Activated CD4-positive, alpha-beta T cell treated with anti-CD3 and anti-CD28 coated beads for 4 hours (primary cell): Measurements from ENCODE around the gene KCNH1.

Experiments
- DNase-seq, 2 donors: peaks; one replicate each; pipeline ENCODE4 v3.0.0-alpha.2; 2020

The KCNH1 gene

DNA sequence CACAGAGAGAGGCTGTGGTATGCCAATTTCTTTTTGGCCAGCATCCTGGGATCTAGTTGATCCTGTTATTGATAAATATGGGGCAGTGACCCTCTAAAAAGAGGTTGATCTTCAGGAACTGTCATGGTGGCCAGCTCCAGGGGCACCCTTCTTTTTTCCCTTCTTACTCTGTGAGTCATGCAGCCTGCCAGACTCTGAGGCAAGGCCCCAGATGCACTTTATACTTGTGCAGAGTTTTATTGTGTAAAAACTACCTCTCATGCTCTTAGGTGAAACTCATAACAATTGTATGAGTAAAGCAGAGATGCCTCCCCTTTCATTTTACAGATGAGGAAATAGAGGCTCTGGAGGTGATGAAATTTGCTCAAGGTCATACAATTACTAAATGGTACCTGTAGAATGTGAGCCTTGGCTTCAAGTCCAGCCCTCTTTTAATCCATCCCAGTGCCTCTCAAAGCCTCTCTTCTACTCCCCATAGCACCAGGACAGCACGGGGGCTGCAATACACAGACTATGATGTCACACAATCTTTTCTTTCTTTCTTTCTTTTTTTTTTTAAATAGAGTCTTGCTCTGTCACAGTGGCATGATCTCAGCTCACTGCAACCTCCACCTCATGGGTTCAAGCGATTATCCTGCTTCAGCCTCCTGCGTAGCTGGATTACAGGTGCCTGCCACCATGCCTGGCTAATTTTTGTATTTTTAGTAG, 387.8 kb downstream of the KCNH1 start:
- no peak for DNase-seq

DNA sequence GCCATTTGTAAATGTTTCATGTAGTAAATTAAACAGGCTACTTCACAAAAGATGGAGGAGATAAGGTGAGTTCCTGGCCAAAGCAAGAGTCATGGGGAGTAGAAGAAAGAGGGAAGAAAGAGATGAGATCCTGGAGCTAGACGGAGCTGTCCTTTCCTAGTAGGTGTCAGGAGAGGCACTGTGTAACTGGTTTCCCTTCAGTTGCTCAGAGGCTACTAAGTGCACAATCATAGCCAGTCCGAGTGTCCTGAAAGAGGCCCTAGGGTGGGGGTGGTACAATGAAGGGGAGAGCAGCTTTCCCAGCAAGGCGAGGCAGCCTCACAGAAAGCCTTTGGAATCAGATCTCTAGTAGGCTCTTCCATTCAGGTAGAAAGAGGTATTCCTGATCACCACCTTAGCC, 390.9 kb downstream of the KCNH1 start:
- DNase-seq = no peak

DNA sequence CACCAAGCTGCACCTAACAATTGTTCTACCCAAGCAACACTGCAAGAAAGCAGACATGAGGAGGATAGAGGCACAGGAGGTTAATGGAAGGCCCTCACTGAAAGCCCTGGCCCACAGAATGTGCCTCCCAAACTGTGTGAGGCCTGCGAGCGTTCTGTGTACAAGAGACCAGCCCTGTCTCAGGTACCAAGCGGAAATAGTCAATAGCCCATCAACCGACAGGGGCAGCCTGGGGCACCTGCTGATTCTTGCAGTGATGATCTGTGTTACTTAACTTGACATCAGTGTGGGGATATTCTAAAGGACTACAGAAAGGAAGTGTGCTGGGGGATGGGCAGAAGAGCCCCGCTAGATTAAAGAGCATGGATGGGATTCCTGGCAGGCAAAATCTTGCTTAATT, 392.4 kb downstream of the KCNH1 start:
- no peak for DNase-seq

DNA sequence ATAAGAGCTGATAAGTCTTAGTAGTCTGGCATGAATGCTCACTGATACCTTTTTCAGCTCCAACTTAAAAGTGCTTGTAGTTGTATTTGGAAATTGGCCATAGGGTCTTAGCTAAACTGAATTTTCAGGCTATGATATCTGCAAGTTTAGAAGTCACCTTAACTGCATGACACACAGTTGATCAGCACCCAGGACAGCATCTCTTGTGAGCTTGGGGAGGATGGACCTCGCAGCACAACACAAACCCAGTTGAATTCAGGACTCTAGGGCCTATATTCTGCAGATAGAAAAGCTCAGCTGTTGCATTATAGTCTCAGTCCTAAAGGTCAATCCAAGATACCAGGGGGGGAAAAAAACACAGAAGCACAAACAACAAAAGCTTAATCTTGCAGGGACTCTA, 394.3 kb downstream of the KCNH1 start:
- no peak for DNase-seq

DNA sequence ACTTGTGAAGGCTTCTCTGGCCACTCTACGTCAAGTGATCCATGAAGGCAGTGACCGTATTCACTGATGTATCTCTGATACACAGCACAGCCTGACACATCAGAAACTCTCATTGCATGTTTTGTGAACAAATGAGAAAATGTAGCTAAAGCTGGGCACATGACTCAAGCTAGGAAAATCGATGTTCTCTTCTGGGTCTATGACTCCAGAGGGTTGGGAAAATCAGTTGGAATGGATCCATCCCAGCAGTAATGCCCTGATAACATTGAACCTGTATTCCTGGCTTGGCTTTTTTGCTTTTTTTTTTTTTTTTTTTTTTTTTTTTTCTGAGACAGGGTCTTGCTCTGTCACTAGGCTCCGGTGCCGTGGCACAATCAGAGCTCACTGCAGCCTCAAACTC, 395.7 kb downstream of the KCNH1 start:
- no peak for DNase-seq

DNA sequence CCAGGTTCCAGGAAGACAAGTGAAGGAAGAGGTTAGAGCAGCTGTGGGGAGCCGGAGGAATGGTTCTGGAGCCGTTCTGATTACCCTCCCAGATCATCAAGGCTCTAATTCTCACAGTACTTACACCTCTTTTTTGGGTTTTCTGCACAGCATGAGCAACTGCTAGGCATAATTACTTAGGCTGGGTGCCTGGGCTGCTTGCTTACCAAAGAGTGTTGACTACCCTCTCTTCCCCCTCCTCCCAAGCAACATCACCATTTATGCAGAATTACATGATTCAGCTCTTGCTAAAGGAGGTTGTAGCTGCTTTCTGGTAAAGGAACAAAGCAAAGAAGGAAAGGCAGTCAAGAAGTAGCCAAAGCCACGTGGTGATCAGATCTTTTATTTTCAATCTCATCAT, 397.2 kb downstream of the KCNH1 start:
- no peak for DNase-seq

DNA sequence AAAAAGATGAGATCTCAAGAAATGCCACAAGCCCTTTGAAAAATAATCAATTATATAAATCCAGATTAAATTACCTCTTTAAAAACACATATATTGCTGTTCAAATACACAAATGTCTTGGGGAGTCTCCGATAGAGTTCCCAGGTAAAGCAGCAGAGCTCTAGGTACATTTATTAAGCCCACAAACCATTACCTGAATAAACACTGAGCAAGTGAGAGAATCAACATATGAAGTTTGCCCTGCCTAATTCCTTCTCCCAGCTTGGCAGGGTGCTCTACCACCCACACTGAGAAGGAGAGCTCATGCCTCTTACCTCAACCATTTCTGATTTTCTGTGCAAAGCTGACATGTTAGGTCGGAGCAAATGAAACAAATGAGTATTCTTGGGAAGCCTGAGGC, 402.4 kb downstream of the KCNH1 start:
- DNase-seq = no peak

DNA sequence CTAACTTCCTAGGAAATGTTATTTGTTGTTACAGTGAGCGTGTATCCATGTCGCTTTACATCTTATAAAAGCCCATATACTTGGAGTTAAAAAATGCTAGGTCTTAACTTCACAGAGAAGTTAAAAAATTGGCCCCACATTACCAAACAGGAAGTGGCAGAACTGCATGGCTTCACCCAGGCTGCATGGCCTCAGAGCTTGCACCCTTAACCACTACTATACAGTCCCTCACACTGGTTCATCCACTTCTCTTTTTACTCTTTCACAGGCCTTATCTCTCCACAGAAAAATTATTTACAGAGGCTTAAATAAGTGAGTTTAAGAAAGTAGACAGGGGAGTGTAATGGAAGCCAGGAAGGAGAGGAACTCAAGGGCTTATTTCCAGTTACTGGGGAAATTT, 402.8 kb downstream of the KCNH1 start:
- DNase-seq = no peak

DNA sequence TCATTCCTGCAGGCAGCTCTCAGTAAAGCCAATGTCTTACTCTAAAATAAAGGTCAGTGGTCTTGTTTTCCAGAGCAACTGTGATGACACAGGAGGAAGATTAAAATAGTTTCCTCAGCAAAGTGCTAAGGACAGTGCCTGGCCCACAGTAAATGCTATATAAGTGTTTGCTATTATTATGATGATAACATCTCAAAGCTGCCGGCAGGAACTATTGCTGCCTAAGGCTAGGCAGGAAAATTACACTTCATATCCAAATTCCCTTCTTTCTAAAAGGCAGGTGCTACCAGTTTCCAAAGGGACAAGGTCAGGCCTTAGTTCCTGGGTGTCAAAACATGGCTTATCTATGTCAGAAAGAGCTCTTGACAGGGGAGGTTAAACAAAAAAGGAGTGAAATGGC, 403.9 kb downstream of the KCNH1 start:
- no peak for DNase-seq

DNA sequence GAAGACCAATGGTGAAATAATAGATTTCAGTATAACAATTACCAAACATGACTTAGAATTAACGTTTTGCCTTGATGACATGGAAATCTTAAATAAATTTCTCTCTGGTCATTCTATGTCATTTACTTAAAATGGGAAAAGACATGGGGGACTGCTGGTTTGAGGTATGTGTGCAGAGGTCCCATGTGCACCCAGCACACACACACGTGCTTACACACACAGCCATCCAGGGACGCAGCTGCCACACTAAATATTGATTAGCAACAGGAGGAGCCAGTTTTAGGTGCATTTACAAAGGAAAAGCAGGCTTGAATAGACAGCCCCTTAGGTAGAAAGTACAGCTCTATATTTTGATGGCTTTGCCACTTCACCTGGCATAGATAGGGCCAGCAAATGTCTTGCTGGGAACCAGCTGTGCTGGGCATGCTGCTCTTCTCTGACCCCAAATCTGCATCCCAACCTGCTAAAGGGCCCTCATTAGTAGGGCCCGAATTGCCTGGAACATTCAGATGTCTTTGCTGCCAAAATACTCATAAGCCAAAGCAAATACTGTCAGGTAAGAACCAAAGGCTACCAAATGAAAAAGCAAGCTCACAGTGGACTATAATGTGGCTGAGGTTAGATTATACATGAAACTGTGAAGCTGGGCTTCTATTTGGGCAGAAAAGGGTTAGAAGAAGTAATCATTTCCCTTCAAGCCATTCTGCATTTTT, 405.4 kb downstream of the KCNH1 start:
- no peak for DNase-seq

DNA sequence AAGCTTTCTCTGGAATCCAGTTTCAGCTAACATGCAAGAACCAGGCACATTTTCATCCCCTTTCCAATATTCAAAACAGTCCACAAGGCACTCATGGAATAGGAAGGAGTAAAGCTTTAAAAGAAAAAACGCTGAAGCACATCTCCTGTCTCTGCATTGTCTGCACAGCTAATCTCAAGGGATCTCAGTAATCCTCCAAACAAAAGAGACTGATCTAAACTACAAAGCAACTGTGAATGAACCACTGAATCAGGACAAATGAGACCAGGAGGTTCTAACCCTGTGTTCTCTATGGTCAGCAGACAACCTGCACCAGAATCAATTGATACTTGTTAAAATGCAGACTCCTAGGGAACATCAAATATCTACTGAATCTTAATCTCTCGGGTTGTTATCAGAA, 406.2 kb downstream of the KCNH1 start:
- no peak for DNase-seq

DNA sequence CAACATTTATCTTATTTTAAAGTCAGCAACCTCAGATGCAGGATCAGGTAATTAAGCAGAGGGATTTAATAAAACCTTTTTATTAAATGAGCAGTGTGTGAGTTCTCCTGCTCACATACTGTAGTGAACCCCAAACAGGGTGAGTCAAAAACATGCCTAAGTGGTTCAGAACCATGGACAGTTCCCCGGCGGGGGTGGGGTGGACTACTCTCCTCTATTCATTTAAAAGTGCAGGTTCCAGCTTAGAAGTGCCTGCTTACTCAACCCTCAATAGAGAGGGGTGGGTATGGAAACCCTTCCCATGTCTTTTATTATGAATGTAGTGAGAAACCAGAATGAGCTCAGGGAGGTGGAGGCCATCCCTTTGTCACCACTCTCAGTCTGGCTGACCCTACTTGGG, 407.3 kb downstream of the KCNH1 start:
- peak in 1 of 2 donors; percentile 5 for DNase-seq

DNA sequence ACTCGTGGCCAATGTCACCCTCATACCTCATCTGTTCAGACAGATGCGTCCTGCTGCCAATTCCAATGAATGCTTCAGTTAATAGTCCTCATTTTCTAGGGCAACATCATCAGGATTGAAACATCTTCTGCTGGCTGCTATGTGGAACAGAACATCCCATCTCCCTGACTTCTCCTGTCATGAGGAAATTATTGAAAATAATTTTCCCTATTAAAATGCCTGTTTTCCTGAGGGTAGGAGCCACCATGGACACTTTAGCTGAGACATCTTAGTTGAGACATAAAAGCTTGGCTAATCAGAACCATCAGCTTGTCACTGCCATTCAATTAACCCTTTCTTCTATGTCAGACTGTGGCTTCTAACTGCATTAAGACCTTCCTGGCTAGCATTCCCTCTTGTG, 409.2 kb downstream of the KCNH1 start:
- no peak for DNase-seq

DNA sequence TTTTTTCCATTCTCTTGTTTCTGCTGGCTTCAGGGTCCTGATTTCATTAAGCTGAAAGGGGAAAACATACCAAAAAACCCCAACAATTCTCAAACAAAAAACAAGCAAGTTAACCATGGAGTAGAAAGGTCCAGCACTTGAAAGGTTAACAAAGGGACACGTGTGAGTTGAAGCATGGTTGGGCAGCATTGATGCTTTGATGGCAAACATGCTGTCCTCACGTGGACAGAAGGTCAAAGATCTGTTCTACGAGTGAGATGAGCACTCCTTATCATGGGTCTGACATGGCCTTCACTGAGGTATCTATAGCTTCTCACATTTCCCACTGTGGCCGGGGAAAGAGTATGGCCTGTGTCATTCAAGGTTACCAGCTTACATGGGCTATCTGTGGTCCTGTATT, 410.3 kb downstream of the KCNH1 start:
- no peak for DNase-seq

DNA sequence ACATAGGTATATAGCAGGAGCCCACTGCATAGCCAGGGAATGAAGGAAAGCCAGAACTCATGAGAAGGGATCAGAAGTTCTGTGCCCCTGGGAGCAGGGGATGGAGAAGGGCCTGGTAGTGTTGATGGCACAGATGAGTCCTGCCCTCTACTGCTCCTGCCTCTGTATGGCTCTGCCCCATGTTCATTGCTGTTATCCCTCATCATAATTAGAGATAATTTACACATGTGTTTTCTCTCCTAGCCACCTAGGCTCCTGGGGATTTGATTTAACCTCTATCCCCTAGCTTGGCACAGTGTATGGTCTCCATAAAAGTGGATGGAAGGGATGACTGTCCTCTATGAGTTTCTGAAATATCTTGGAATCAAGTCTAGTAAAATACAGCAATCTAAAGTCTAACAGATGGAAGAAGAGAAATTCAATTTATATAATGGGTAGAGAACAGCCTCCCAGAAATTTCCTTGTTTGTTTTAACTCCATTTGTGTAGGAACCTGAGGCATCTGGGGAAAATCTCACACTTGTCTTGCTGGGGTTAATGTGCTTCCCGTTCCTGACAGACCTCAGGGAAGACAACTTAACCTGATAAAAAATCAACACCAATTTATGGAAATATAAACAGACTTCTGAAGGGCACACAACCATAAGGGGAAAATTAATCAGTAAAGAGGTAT, 411.4 kb downstream of the KCNH1 start:
- DNase-seq = no peak

DNA sequence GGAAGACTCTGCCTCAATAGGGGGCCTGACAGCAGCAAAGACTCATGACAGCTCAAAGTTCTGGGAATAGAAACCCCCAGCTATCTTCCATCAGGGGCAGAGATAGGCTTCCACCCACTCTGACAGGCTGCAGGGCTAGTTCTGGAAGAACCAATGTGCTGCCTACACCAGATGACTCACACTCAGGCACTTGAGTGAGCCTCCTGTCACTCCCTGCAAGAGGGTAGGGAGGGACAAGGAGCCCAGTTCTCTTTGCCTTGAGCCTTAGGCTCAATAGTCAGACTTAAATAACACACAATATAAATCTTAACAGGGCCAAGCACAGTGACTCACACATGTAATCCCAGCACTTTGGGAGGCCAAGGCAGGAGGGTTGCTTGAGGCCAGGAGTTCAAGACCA, 418.9 kb downstream of the KCNH1 start:
- no peak for DNase-seq

DNA sequence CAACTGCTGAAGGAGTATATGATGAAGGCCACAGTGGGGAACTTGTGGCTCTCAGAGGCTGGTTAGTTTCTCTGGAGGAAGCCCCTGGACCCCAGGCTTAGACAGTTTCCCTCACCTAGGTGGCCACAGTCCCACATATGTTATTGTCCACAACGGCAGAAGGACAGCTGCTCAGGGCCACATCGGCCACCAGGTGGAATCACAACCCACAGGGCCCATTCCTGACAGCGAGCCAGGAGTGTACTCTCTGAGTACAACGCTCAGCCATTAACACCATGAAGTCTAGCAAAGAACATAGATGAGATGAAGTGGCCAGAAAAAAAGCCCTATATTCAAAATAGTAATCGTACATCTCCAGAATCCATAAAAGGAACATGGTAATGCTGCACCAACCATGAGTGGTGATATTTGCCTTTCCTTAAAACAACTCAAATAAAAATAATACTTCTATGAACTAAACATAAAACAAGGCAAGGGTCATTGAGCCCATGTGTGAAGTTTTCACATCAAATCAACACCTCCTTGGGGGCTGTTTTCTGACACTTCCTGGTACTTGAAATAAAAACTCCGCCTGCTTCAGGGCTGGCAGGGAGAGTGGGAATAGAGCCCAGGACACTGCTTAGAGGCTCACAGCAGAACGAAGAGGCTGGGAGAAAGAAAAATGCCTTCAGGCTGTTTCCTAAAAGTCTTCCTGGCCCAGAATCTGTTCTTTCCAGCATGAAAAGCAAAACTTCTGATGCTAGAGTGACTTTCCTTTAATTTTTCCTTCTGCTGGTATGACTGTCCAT, 421.9 kb downstream of the KCNH1 start:
- DNase-seq = no peak

DNA sequence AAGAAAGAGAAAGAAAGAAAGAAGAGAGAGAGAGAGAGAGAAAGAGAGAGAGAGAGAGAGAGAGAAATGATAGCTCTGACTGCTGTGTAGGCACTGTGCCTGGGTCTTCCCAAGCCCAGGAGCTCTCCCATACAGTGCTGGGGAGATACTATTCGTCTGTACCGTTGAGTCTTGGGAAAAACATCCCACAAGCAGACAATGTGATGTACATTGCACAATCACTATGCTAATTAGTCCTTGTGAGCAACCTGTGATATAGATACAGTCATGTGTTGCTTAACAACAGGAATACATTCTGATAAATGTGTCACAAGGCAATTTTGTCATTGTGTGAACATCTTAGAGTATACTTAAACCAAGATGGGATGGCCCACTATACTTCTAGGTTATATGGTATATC, 424.2 kb downstream of the KCNH1 start:
- no peak for DNase-seq

DNA sequence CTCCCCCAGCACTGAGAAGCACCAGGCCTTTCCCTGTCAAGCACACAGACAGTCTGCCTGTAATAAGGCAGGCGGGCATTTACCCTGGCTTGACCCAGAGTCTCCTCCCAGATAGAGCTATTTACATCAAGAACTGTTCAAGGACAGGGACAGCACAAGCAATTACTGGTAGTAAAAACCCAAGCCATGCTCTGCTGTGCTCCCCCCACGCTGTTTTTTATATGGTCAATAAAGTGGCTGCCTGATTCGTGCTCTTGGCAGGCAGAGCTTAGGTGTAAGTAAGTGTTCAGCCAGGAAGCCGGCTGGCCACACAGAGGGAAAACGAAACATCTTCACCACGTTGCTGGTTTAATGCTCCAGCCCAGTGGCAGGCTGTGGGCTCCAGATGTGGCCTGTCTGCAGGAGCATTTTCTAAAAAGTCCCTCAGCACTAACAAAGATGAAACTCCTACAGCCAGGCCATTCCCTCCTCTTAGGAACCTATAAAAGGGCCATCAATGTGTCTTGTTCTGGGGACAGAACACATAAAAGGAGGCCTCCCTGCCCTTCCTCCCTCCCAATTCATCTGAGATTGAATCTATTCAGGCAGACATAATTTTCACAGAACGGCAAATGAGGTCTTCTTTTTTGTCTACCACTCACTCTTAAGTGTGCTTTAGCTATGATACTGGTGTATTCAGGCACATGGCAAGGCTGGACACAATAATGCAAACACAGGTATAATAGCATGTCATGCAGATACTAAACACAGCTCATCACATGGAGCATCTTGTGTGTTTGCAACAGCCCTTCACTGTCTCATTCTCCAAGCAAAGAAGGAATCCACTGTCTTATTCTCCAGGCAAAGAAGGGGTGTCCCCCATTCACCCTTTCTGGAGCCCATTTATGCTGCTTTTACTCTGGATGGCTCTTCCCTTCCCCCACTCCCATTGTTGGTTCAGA, 426.4 kb downstream of the KCNH1 start:
- no peak for DNase-seq

DNA sequence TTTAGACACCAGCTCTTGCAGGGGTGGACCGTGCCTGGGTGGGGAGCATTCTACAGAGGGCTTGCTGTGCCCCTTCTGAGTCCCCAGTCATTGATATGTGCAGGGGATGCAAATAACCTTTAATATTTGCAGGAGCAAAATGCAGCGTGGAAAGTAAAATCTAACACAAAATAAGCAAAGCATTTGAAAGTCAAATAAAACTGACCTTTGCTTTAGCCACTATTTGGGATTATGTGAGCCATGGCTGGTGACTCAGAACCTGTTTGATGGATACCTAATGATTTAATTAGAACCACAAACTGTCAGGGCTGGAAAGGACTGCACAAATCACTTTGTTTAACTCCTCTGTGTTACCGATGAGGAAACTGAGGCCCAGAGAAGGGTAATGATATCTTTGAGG, 427.7 kb downstream of the KCNH1 start:
- DNase-seq = no peak

DNA sequence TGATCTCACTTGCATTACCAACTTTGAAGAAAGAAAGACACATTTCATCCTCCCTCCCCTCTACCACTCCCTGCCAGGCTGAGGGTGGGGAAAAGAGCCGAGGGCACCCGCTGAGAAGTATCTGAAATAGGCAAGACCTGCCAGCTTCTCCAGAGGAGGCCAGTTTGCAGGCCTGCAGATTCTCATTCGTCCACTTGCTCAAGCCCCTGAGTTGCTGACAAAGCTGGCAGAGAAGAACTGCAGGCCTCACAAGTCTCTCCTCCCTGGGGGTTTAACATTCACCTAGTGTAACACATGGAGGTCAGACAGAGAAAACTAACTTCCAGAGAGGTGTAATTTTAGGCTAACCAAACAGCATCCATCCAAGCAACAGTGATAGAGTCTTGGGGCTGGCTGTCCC, 428.9 kb downstream of the KCNH1 start:
- DNase-seq = no peak

DNA sequence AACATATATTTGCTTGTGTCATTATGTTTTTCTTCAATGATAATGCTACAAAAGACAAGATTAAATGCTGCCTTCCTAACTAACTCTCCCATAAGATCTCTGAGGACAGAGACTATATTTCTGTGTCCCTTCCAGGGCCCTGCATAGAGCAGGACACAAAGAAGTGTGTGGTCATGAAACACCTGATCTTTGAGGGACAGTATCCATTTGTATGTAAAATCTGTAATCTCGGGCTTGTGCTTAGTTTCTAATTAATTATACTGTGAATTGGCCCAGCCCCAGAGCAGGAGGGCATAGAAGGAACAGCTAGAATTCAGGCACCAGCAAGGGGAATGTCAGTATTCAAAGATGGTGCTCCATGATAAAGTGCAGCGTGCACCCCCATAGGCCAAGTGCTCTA, 430.4 kb downstream of the KCNH1 start:
- DNase-seq = no peak
